ENCODE results near the gene PCED1B.

GRCh38 chr12:47160316-47161244 is 81.2 kb downstream of the PCED1B start:
- TF ChIP-seq CTCF (tag by site-specific recombination; IDR thresholded peaks at IDR 0.05) = no peak
- TF ChIP-seq BCL11B (tag by site-specific recombination; IDR thresholded peaks at IDR 0.05; ENCODE audit: low read depth) = no peak
- TF ChIP-seq RBAK (tag by site-specific recombination; IDR thresholded peaks at IDR 0.05) = no peak
- no peak for TF ChIP-seq ELK4 (IDR thresholded peaks at IDR 0.05; ENCODE audit: borderline replicate concordance, low read depth, low read length)
- TF ChIP-seq, protein P1, sequence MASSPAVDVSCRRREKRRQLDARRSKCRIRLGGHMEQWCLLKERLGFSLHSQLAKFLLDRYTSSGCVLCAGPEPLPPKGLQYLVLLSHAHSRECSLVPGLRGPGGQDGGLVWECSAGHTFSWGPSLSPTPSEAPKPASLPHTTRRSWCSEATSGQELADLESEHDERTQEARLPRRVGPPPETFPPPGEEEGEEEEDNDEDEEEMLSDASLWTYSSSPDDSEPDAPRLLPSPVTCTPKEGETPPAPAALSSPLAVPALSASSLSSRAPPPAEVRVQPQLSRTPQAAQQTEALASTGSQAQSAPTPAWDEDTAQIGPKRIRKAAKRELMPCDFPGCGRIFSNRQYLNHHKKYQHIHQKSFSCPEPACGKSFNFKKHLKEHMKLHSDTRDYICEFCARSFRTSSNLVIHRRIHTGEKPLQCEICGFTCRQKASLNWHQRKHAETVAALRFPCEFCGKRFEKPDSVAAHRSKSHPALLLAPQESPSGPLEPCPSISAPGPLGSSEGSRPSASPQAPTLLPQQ (tag by site-specific recombination; IDR thresholded peaks at IDR 0.05) = no peak
- TF ChIP-seq ZNF785 (tag by site-specific recombination; IDR thresholded peaks at IDR 0.05) = no peak
- TF ChIP-seq KLF10 (tag by site-specific recombination; IDR thresholded peaks at IDR 0.05) = no peak
- TF ChIP-seq ZSCAN5A (tag by site-specific recombination; IDR thresholded peaks at IDR 0.05) = no peak

All from HEK293 (cell line).